ENCODE measurements around the gene WSB2.
"Not testable (repeated sequence)": the region's sequence is repeated elsewhere in the genome, so short reads cannot be mapped to it uniquely, and the experiment has no call there.

WSB2 gene

DNA sequence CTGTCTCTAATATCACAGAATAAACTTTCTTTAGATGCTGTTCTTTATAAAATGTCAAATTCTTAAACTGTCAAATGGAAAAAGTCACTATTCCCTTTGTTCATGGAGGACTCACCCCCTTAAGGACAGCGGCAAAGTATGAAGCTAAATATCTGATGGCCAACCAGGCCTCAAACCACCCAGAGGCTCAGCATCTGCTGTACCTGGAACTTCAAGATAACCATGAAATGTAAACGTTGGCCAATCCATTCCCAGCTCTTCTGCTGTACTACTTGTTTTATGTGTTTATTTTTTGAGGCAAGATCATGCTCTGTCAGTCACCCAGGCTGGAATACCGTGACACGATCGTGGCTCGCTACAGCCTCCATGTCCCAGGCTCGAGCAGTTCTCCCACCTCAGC lies 28.8 kb downstream of the WSB2 start:
- Mint-ChIP-seq H3K27ac (no peak overlapping the region), H3K4me3 (no peak overlapping the region), H3K9me3 (no peaks in the 10 kb centered on the region), H3K36me3 (peaks cover 48% of the 10 kb centered on the region), H3K4me1 (peaks cover 27% of the 10 kb centered on the region), H3K27me3 (no peaks in the 10 kb centered on the region)
- ATAC-seq = no peak

DNA sequence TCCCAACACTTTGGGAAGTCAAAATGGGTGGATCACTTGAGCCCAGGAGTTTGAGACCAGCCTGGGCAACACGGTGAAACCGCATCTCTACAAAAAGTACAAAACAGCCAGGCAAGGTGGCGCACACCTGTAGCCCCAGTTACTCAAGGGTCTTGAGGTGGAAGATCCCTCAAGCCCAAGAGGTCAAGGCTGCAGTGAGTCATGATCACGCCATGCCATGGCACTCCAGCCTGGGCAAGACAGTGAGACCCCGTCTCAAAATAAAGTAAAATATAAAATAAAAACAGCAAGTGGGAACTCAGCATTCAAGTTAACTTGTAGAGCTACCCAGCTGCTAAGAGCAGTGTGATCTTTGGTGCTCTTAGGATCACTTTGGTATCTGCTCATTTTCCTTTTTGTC lies 31.8 kb downstream of the WSB2 start:
- Mint-ChIP-seq H3K4me1 (peaks cover 2% of the 10 kb centered on the region), H3K9me3 (no peaks in the 10 kb centered on the region), H3K27me3 (no peaks in the 10 kb centered on the region), H3K4me3 (no peak overlapping the region), H3K27ac (no peak overlapping the region), H3K36me3 (peaks cover 42% of the 10 kb centered on the region)
- no peak for ATAC-seq

DNA sequence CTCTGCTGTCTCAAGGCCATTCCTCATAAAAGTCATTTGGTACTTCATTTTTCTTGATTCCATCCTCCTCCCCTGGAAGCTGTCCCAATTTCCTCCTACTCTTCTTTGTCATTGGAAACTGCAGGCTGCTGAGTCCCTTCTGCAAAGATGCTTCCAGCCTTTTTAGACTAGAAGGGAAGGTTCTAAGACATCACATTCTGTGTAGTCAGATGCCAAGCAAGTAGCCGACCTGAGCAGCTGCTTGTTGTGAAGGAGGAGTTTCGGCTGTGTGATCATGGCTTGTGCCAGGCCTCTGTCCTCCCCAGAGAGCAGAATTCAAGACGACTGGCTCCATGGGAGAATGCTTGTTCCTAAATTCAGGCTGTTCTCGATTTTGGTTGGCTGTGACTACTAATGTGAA lies 35.8 kb downstream of the WSB2 start:
- Mint-ChIP-seq H3K9me3 (no peaks in the 10 kb centered on the region), H3K27me3 (no peaks in the 10 kb centered on the region), H3K27ac (no peak overlapping the region), H3K36me3 (peaks cover 65% of the 10 kb centered on the region), H3K4me1 (no peaks in the 10 kb centered on the region), H3K4me3 (no peak overlapping the region)
- ATAC-seq = no peak

DNA sequence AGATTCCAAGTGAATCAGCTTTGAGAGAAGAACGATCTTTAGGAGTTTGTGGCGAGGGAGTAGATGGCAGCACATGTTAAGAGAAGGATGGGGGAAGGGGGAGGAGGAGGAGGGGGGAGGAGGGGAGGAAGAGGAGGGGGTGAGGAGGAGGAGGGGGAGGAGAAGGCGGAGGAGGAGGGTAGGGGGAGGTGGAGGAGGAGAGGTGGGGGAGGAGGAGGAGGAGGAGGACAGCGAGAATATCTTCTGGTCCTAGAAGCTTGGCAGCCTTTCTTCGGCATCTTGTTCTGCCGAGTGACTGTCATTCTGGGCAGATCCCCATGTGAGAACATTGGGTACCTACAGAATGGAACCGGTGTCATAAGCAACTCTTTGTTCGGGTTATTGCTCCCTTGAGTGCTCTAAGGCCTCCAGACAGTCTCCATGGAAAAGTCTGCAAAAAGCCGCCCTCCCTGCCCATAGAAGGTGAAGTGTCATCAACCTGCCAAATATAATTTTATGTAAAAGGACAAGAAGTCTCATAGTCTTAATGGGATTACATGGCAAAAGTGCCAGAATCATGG lies 37.6 kb downstream of the WSB2 start:
- Mint-ChIP-seq H3K27ac (no peak overlapping the region), H3K4me3 (no peak overlapping the region), H3K36me3 (peaks cover 71% of the 10 kb centered on the region), H3K4me1 (no peaks in the 10 kb centered on the region), H3K9me3 (no peaks in the 10 kb centered on the region), H3K27me3 (no peaks in the 10 kb centered on the region)
- ATAC-seq = no peak

DNA sequence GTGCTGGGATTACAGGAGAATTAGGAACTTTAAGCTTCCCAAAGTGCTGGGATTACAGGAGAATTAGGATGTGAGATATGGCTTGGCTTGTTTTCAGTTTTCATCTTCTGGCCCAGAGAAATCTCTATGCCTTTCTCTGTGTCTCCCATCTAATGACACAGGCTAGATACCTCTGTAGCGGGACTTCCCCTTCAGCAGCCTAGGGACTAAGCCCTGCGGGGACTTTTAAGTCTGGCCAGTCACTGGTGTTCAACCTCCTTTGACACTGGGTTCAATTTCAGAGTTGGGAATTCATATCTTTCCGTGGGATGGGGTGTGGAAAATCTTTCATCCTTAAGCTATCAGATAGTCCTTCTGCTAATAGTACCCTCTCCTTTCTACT lies 38.3 kb downstream of the WSB2 start:
- H3K4me1 Mint-ChIP-seq = peaks cover 5% of the 10 kb centered on the region
- H3K36me3 Mint-ChIP-seq = peaks cover 71% of the 10 kb centered on the region
- no peaks in the 10 kb centered on the region for H3K27me3 Mint-ChIP-seq
- no peak overlapping the region for H3K27ac Mint-ChIP-seq
- ATAC-seq = no peak
- no peaks in the 10 kb centered on the region for H3K9me3 Mint-ChIP-seq
- H3K4me3 Mint-ChIP-seq = no peak overlapping the region

DNA sequence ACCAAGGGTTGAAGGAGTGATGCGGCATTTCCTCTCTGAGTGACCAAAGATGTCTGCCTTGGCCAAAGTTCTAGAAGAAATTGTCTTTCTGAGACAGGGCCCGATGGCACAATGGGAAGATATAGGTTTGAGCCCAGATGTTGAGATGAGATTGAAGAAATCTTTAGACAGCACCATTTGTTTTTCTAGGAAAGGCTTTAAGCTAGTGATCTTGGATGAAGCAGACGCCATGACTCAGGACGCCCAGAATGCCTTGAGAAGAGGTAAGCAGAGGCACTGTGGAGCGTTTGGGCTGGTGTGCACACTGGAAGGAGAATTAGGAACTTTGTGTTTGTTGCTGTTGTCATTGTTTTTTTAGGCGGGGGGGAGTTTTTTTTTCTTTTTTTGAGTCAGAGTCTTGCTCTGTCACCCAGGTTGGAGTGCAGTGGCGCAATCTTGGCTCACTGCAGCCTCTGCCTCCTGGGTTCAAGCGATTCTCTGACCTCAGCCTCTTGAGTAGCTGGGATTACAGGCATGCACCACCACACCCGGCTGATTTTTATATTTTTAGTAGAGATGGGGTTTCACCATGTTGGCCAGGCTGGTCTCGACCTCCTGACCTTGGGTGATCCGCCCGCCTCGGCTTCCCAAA lies 38.8 kb downstream of the WSB2 start:
- not testable (repeated sequence) for H3K4me1 Mint-ChIP-seq, H3K4me3 Mint-ChIP-seq, H3K27me3 Mint-ChIP-seq, H3K9me3 Mint-ChIP-seq, H3K27ac Mint-ChIP-seq, ATAC-seq
- peaks cover 69% of the 10 kb centered on the region for H3K36me3 Mint-ChIP-seq

DNA sequence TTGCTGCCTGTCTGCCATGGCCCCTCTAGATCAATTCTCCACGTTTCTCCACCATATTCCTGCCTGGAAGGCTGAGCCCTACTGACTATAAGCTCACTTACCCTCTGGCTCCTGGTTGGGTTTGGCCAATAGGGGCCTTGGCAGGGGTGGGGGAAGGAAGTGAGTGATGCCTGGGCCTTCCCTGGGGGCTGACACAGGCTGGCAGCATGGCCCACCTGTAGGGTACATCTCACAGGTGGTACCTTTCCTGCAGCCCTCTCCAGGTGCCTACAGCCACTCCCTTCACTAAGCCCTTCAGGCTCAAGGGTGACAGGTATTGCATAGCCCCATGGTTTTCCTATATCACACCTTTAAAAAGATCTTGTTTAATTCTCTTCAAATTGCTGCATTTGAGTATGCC lies 40.9 kb downstream of the WSB2 start:
- H3K36me3 Mint-ChIP-seq = peaks cover 52% of the 10 kb centered on the region
- H3K27me3 Mint-ChIP-seq = no peaks in the 10 kb centered on the region
- ATAC-seq = no peak
- no peaks in the 10 kb centered on the region for H3K9me3 Mint-ChIP-seq
- H3K4me1 Mint-ChIP-seq = peaks cover 22% of the 10 kb centered on the region
- H3K4me3 Mint-ChIP-seq = no peak overlapping the region
- no peak overlapping the region for H3K27ac Mint-ChIP-seq

DNA sequence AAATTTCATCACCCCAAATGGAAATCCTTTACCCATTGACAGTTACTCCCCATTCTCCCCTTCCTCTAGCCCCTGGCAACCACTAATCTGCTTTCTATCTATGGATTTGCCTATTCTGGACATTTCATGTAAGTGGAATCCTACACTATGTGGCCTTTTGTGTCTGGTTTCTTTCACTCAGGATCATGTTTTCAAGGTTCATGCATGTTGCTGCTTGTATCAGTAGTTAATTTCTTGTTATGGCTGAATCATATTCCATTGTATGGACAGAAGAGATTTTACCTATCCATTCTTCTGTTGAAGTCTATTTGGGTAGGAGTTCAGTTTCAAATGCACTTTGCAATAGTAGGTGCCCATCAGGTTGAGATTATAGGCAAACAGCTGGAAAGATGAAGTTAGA lies 43.1 kb downstream of the WSB2 start:
- Mint-ChIP-seq H3K27me3 (no peaks in the 10 kb centered on the region), H3K36me3 (peaks cover 37% of the 10 kb centered on the region), H3K9me3 (peaks cover 3% of the 10 kb centered on the region), H3K4me3 (peak overlapping the region; percentile 57), H3K27ac (no peak overlapping the region), H3K4me1 (peaks cover 22% of the 10 kb centered on the region)
- ATAC-seq = no peak

DNA sequence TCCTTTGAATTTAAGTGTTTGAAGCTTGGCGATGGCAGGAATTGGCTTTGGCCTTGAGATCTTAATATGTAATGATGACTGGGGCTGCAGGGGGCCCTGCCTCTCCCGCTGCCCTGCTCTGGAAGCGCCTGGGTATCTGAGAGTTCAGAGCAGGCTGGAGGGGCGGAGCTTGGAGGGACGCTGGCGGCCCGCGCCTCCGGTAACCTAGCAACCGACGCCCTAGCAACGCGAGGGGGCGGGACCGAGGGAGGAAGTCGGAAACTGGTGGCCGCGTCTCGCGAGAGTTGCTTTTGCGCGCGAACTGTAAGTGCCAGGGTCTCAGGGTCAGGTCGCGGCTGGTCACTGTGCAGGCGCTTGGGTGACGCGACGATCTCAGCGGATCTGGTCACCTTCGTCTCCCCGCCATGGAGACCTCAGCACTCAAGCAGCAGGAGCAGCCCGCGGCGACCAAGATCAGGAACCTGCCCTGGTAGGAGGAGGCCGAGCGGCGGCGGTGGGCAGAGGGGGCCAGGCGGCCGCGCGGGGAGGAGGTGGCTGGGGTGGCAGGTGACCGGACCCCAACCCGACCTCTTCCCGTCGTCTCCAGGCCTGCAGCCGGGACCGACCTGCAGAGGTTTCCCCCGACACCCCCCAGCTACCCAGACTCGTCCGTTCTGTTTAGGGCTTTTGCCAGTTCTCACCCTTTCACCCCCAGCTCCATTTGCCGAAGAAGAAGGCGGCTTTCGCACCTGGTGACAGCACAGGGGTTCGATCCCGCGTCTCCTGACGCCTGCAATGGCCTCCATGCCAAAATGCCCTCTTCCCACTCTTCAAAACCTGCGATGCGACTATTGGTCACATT lies 44.3 kb downstream of the WSB2 start, which contains the start of gene RFC5:
TSS of gene RFC5 (plus strand) at position 280 of the 841 bp plus-strand sequence. CDS start at position 405, 125 bp downstream.
- Mint-ChIP-seq H3K4me3 (peak within 1 kb of the TSS; percentile 92), H3K9me3 (peaks cover 3% of the 10 kb centered on the region), H3K27ac (peak within 1 kb of the TSS; percentile 89), H3K36me3 (peaks cover 28% of the 10 kb centered on the region), H3K4me1 (peaks cover 22% of the 10 kb centered on the region), H3K27me3 (no peaks in the 10 kb centered on the region)
- peak; percentile 98 for ATAC-seq

DNA sequence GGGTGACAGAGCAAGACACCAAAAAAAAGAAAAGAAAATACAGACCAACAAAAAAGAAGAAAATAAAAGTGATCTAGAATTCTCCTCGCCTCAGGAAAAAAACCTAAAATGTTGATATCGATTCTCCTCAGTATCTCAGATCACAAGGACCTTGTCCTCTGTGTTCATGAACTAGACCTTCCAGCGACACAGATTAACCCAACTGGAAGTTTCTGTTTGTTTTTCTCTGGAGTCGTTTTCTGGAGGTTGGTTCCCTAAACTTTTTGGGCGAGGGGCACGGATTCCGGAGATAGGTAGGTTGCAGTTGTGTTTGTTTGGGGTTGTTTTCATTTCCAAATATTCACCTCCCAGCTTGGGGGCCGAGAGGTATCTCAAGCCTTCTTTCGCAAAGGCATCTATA lies 45.0 kb downstream of the WSB2 start:
- peaks cover 22% of the 10 kb centered on the region for H3K4me1 Mint-ChIP-seq
- peaks cover 3% of the 10 kb centered on the region for H3K9me3 Mint-ChIP-seq
- H3K36me3 Mint-ChIP-seq = peaks cover 21% of the 10 kb centered on the region
- no peaks in the 10 kb centered on the region for H3K27me3 Mint-ChIP-seq
- no peak for ATAC-seq
- peak overlapping the region; percentile 92 for H3K4me3 Mint-ChIP-seq
- peak overlapping the region; percentile 89 for H3K27ac Mint-ChIP-seq

DNA sequence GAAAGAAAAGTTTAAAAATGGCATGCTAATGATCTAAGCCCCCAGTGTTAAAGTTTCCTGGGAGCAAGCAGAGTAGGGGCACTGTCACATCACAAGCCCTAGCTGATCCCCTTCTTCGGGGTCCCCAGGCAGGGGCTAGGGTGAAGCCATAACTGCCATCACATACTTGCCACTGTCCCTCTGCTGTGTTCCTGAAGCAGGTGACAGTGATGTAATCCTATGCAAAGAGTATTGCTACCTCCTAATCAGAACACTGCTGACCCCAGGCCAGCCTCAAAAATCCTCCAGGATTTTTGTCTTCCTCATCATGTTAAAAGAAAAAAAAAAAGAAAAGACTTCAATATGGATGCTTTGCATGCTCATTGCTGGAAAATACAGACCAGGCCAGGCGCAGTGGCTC lies 45.7 kb downstream of the WSB2 start:
- Mint-ChIP-seq H3K9me3 (peaks cover 3% of the 10 kb centered on the region), H3K36me3 (peaks cover 14% of the 10 kb centered on the region), H3K4me1 (peaks cover 22% of the 10 kb centered on the region), H3K27ac (no peak overlapping the region), H3K4me3 (no peak overlapping the region), H3K27me3 (no peaks in the 10 kb centered on the region)
- no peak for ATAC-seq

DNA sequence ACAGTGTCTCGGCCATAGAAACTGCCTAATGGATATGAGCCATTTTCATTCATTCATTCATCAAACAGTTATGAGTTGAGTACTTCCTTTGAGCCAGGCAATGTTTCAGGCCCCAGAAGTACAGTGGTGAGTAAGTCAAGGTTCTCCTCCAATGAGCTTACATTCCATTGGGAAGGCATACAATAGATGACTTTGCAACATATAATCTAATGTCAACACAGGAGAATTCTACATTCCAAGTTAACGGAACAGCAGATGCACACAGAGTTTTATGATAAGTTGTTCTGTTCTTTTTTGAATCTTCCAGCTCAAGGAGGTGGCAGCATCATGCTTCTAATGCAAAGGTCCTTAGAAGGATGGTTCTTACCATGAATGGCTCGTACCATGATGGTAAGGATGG lies 47.7 kb downstream of the WSB2 start:
- Mint-ChIP-seq H3K4me3 (no peak overlapping the region), H3K36me3 (no peaks in the 10 kb centered on the region), H3K27ac (no peak overlapping the region), H3K27me3 (no peaks in the 10 kb centered on the region), H3K9me3 (peaks cover 3% of the 10 kb centered on the region), H3K4me1 (peaks cover 22% of the 10 kb centered on the region)
- ATAC-seq = no peak

DNA sequence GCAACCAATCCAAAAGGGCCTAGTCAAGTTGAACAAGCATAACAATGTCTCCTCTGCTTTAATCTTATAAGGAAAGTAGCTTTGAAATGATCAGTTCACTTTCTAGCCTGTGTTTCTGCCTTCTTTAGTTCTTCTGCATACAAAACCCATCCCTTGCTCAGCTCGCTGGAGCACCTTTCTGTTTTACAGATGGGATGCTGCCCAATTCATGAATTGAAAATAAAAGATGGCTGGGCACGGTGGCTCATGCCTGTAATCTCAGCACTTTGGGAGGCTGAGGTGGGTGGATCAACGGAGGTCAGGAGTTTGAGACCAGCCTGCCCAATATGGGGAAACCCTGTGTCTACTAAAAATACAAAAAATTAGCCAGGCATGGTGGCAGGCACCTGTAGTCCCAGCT lies 49.0 kb downstream of the WSB2 start:
- H3K4me3 Mint-ChIP-seq = no peak overlapping the region
- no peak for ATAC-seq
- H3K4me1 Mint-ChIP-seq = peaks cover 10% of the 10 kb centered on the region
- H3K9me3 Mint-ChIP-seq = peaks cover 3% of the 10 kb centered on the region
- H3K36me3 Mint-ChIP-seq = no peaks in the 10 kb centered on the region
- H3K27me3 Mint-ChIP-seq = no peaks in the 10 kb centered on the region
- no peak overlapping the region for H3K27ac Mint-ChIP-seq

DNA sequence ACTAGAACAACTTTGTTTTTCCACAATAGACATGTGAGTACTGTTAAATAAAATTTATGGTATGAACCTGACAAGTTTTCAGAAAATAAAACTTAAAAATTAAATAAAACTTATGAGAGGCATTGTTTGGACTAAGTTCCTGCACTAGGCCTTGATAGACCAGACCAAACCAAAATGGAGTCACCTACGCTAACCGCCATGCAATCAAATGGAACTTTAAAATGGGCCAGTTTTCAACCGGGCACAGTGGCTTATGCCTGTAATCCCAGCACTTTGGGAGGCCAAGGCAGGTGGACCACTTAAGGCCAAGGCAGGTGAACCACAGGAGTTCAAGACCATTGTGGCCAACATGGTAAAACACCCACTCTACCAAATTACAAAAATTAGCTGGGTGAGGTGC lies 49.6 kb downstream of the WSB2 start:
- ATAC-seq = no peak
- H3K36me3 Mint-ChIP-seq = no peaks in the 10 kb centered on the region

DNA sequence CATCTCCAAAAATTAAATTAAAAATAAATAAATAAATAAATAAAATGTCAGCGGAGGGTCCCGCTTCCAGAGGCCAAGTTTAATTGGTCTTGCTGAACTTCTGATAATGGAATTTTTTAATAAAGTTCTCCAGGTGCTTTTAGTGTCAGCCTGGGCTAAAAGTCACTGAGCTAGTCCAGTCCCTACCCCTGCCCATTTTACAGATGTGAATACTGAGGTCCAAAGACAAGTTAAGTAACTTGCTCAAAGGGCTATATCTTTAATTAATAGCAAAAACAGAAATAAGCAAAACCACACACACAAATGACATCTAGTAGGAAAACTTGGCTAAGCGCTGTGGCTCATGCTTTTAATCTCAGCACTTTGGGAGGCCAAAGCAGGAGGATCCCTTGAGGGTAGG lies 50.1 kb downstream of the WSB2 start:
- H3K9me3 Mint-ChIP-seq = peaks cover 3% of the 10 kb centered on the region
- H3K4me1 Mint-ChIP-seq = no peaks in the 10 kb centered on the region
- no peak overlapping the region for H3K4me3 Mint-ChIP-seq
- peaks cover 5% of the 10 kb centered on the region for H3K27me3 Mint-ChIP-seq
- ATAC-seq = no peak
- H3K36me3 Mint-ChIP-seq = no peaks in the 10 kb centered on the region
- H3K27ac Mint-ChIP-seq = no peak overlapping the region

More for the DNA sequence above, 49.6 kb downstream of the WSB2 start:
- Mint-ChIP-seq H3K27ac (no peak overlapping the region), H3K4me1 (peaks cover 4% of the 10 kb centered on the region), H3K9me3 (peaks cover 3% of the 10 kb centered on the region), H3K27me3 (peaks cover under 1% of the 10 kb centered on the region), H3K4me3 (no peak overlapping the region)

DNA sequence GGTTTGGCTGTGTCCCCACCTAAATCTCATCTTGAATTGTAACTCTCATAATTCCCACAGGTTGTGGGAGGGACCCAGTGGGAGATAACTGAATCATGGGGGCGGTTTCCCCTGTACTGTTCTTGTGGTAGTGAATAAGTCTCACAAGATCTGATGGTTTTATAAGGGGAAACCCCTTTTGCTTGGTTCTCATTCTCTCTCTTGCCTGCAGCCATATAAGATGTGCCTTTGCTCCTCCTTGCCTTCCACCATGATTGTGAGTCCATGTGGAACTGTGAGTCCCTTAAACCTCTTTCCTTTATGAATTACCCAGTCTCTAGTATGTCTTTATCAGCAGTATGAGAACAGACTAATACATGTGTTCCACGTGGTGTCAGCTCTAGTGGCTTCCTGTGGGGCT lies 61.2 kb downstream of the WSB2 start:
- not testable (repeated sequence) for ATAC-seq, H3K4me1 Mint-ChIP-seq, H3K36me3 Mint-ChIP-seq, H3K9me3 Mint-ChIP-seq, H3K27ac Mint-ChIP-seq, H3K4me3 Mint-ChIP-seq, H3K27me3 Mint-ChIP-seq
